ENCODE data around the gene CLINT1.

Gene CLINT1

DNA sequence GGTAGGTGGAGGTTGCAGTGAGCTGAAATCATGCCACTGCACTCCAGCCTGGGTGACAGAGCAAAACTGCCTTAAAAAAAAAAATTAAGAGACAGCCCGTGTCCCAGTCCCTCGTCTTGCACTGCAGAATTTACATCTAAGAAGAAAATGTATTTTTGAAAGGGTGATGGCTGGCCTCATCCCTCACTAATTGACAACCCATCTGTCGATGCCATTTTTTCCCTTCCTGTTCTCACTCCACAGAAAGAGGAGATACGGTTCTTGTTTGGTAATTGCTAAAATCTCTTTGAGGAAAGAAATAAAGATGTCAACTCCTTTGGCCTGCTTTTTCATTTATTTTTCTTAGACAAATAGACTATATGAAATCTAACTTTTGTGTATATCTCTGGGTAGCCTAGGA lies 117.8 kb downstream of the CLINT1 start:
- TF ChIP-seq REST (IDR thresholded peaks at IDR 0.05; ENCODE audit: low read depth) (no peak), CEBPB (IDR thresholded peaks at IDR 0.05) (no peak), TCF12 (IDR thresholded peaks at IDR 0.05; ENCODE audit: low read depth) (no peak), YY1 (IDR thresholded peaks at IDR 0.05; ENCODE audit: low read depth) (no peak), FOXM1 (IDR thresholded peaks at IDR 0.05; ENCODE audit: borderline replicate concordance, low read depth) (no peak), TAF1 (IDR thresholded peaks at IDR 0.05; ENCODE audit: low read depth) (no peak), ZBTB7A (IDR thresholded peaks at IDR 0.05; ENCODE audit: low read depth) (no peak), TEAD4 (IDR thresholded peaks at IDR 0.05) (no peak), EP300 (IDR thresholded peaks at IDR 0.05; ENCODE audit: borderline replicate concordance) (no peak), USF1 (IDR thresholded peaks at IDR 0.05) (no peak), EGR1 (IDR thresholded peaks at IDR 0.05) (no peak)

- TF ChIP-seq TAF1 (IDR thresholded peaks at IDR 0.05; ENCODE audit: low read depth) (no peak), CEBPB (IDR thresholded peaks at IDR 0.05) (no peak), USF1 (IDR thresholded peaks at IDR 0.05) (no peak), FOXM1 (IDR thresholded peaks at IDR 0.05; ENCODE audit: borderline replicate concordance, low read depth) (no peak), YY1 (IDR thresholded peaks at IDR 0.05; ENCODE audit: low read depth) (no peak), REST (IDR thresholded peaks at IDR 0.05; ENCODE audit: low read depth) (no peak), TCF12 (IDR thresholded peaks at IDR 0.05; ENCODE audit: low read depth) (no peak), RAD21 (IDR thresholded peaks at IDR 0.05; ENCODE audit: low read depth) (peak; percentile 36; the same call in 1 of the 2 replicates)
Observed at GRCh38 chr5:157740229-157740610, 118.7 kb downstream of the CLINT1 start.

- no peak for TF ChIP-seq TAF1 (IDR thresholded peaks at IDR 0.05; ENCODE audit: low read depth)
- no peak for TF ChIP-seq EP300 (IDR thresholded peaks at IDR 0.05; ENCODE audit: borderline replicate concordance)
- no peak for TF ChIP-seq EGR1 (IDR thresholded peaks at IDR 0.05)
- no peak for TF ChIP-seq REST (IDR thresholded peaks at IDR 0.05; ENCODE audit: low read depth)
- TF ChIP-seq USF1 (IDR thresholded peaks at IDR 0.05), result no peak
- no peak for TF ChIP-seq ZBTB7A (IDR thresholded peaks at IDR 0.05; ENCODE audit: low read depth)
- no peak for TF ChIP-seq YY1 (IDR thresholded peaks at IDR 0.05; ENCODE audit: low read depth)
- no peak for TF ChIP-seq FOXM1 (IDR thresholded peaks at IDR 0.05; ENCODE audit: borderline replicate concordance, low read depth)
- TF ChIP-seq CREB1 (IDR thresholded peaks at IDR 0.05; ENCODE audit: low read depth), result no peak
- TF ChIP-seq, protein P1, sequence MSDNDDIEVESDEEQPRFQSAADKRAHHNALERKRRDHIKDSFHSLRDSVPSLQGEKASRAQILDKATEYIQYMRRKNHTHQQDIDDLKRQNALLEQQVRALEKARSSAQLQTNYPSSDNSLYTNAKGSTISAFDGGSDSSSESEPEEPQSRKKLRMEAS (IDR thresholded peaks at IDR 0.05), result no peak
Observed at GRCh38 chr5:157739388-157740228, 119.3 kb downstream of the CLINT1 start.

GRCh38 chr5:157735991-157736390 lies 123.0 kb downstream of the CLINT1 start:
- no peak for TF ChIP-seq TAF1 (IDR thresholded peaks at IDR 0.05; ENCODE audit: low read depth)
- TF ChIP-seq, protein P1 (IDR thresholded peaks at IDR 0.05), result no peak
- TF ChIP-seq YY1 (IDR thresholded peaks at IDR 0.05; ENCODE audit: low read depth), result no peak
- no peak for TF ChIP-seq REST (IDR thresholded peaks at IDR 0.05; ENCODE audit: low read depth)
- TF ChIP-seq EGR1 (IDR thresholded peaks at IDR 0.05), result no peak
- TF ChIP-seq FOXM1 (IDR thresholded peaks at IDR 0.05; ENCODE audit: borderline replicate concordance, low read depth), result no peak
- no peak for TF ChIP-seq CREB1 (IDR thresholded peaks at IDR 0.05; ENCODE audit: low read depth)
- TF ChIP-seq TEAD4 (IDR thresholded peaks at IDR 0.05), result no peak
- no peak for TF ChIP-seq EP300 (IDR thresholded peaks at IDR 0.05; ENCODE audit: borderline replicate concordance)
- no peak for TF ChIP-seq CEBPB (IDR thresholded peaks at IDR 0.05)
